ENCODE results near the gene BHMT. TPM values are rescaled to one million over a fixed set of nuclear protein-coding genes. Genes with fewer than 3 reads are reported as not detected.

The BHMT gene
- total and polyA plus RNA-seq, 5 donors, result 0.07 to 0.44 (median 0.21) TPM; not detected in 1

DNA sequence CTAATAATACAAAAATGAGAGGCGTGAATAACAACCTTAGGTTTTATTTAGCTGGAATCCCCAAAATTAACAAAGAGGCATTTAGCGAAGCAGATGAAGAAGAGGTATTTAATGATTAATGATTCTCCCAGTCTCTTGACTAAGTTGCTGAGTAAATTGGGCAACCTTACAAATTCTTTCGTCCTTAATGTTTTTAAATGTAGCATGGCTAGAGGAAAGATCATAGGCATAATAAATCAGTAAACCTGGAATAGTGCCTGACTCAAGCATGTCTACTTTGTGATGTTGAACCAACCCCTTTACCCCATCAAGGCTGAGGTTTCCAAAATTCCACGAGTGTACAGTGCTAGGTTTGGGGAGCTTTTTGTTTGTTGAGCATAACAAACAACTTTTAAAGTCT lies 7.9 kb downstream of the BHMT start:
- WGBS, result 90% methylated on average over 4 of the region's 4 CpGs
- no peak overlapping the region for H3K27ac ChIP-seq (ENCODE audit: low read length)
- H3K4me1 ChIP-seq (ENCODE audit: control insufficient read depth, insufficient read depth, low read length), result no peaks in the 10 kb centered on the region
- no peaks in the 10 kb centered on the region for H3K27me3 ChIP-seq (ENCODE audit: control insufficient read depth, insufficient read depth)
- intact Hi-C loops (cut with DNase I), result no loop called here
- no peak overlapping the region for H3K4me3 ChIP-seq (ENCODE audit: low read length)
- ATAC-seq (no peak), DNase-seq (no peak)
- H3K9me3 ChIP-seq (ENCODE audit: control insufficient read depth, low read length), result no peaks in the 10 kb centered on the region

DNA sequence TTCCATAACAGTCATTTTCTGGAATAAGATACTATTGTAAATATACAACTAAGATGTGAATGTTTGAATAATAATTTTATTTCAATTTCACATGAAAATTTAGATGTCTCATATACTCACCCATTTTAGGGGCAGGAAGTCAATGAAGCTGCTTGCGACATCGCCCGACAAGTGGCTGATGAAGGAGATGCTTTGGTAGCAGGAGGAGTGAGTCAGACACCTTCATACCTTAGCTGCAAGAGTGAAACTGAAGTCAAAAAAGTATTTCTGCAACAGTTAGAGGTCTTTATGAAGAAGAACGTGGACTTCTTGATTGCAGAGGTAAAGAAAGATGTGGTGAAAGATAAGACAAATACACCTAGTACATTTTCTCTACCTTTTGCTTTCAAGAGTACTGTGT lies 8.6 kb downstream of the BHMT start:
- ATAC-seq (no peak), DNase-seq (no peak)
- WGBS, result 92% methylated on average over 4 of the region's 4 CpGs
- no peaks in the 10 kb centered on the region for H3K27me3 ChIP-seq (ENCODE audit: control insufficient read depth, insufficient read depth)
- no peaks in the 10 kb centered on the region for H3K9me3 ChIP-seq (ENCODE audit: control insufficient read depth, low read length)
- H3K4me1 ChIP-seq (ENCODE audit: control insufficient read depth, insufficient read depth, low read length), result no peaks in the 10 kb centered on the region
- H3K4me3 ChIP-seq (ENCODE audit: low read length), result no peak overlapping the region
- H3K27ac ChIP-seq (ENCODE audit: low read length), result no peak overlapping the region
- intact Hi-C loops (cut with DNase I), result no loop called here

DNA sequence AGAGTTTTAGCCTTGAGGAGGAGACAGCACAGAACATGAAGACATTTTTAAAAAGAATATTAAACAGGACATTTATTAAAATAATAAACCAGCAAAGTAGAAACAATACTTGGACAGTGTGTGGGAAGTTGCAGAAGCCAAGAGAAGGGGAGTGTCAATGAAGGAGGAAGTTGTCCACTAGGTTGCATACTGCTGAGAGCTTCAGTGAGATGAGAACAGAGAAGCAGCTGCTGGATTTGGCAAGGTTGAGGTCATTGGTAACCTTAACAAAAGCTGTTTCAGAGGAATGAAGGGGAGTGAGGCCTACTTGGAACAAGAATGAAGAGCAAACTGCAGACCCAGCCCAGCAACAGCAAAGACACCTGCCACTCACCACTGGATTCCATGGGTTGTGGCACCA lies 11.4 kb downstream of the BHMT start:
- Histone ChIP-seq H3K27me3 (ENCODE audit: control insufficient read depth, insufficient read depth) (no peaks in the 10 kb centered on the region), H3K4me1 (ENCODE audit: control insufficient read depth, insufficient read depth, low read length) (no peaks in the 10 kb centered on the region), H3K27ac (ENCODE audit: low read length) (no peak overlapping the region), H3K4me3 (ENCODE audit: low read length) (no peak overlapping the region), H3K9me3 (ENCODE audit: control insufficient read depth, low read length) (no peaks in the 10 kb centered on the region)
- no peak for ATAC-seq
- no peak for DNase-seq
- intact Hi-C loops (cut with DNase I), result no loop called here

DNA sequence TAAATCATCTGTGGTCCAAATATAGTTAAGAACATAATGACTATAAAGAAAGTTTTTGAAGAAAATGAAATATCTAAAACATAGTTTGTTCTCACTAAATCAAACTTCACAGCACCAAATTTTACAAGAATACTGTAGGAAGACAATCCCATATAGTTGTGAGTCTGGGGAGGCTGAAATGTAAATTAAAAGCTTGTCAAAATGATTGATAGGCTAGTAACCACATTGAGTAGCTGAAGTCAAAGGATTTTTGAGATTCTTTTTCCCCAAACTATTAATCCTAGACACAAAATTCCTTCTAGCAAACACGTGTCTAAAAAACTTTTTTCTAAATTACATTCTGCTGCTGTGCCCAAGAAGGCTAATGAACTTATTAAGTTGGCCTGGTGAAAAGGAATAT lies 13.0 kb downstream of the BHMT start:
- 89% methylated on average over 1 of the region's 1 CpG for WGBS
- DNase-seq (no peak), ATAC-seq (no peak)
- no peak overlapping the region for H3K27ac ChIP-seq (ENCODE audit: low read length)
- no peaks in the 10 kb centered on the region for H3K4me1 ChIP-seq (ENCODE audit: control insufficient read depth, insufficient read depth, low read length)
- intact Hi-C loops (cut with DNase I), result no loop called here
- no peak overlapping the region for H3K4me3 ChIP-seq (ENCODE audit: low read length)
- H3K9me3 ChIP-seq (ENCODE audit: control insufficient read depth, low read length), result no peaks in the 10 kb centered on the region
- no peaks in the 10 kb centered on the region for H3K27me3 ChIP-seq (ENCODE audit: control insufficient read depth, insufficient read depth)

DNA sequence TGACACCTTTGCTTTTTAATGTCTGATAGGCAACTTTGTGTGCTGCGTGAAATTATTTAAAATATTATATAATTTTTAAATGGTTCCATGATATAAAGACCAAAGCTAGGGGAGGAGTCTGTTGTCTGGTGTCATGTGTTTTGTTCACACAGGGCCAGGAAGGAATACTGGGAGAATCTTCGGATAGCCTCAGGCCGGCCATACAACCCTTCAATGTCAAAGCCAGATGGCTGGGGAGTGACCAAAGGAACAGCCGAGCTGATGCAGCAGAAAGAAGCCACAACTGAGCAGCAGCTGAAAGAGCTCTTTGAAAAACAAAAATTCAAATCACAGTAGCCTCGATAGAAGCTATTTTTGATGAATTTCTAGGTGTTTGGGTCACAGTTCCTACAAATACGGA lies 19.2 kb downstream of the BHMT start:
- no peaks in the 10 kb centered on the region for H3K4me1 ChIP-seq (ENCODE audit: control insufficient read depth, insufficient read depth, low read length)
- DNase-seq (no peak), ATAC-seq (no peak)
- H3K27ac ChIP-seq (ENCODE audit: low read length), result no peak overlapping the region
- H3K9me3 ChIP-seq (ENCODE audit: control insufficient read depth, low read length), result no peaks in the 10 kb centered on the region
- H3K27me3 ChIP-seq (ENCODE audit: control insufficient read depth, insufficient read depth), result no peaks in the 10 kb centered on the region
- no peak overlapping the region for H3K4me3 ChIP-seq (ENCODE audit: low read length)
- intact Hi-C loops (cut with DNase I), result loop anchor here in 3 of 4 donors (5.0 to 10.0 kb wide), 3 partner anchors 108 to 404 kb away; no protein-coding TSS in a partner anchor
- WGBS, result 74% methylated on average over 6 of the region's 6 CpGs

DNA sequence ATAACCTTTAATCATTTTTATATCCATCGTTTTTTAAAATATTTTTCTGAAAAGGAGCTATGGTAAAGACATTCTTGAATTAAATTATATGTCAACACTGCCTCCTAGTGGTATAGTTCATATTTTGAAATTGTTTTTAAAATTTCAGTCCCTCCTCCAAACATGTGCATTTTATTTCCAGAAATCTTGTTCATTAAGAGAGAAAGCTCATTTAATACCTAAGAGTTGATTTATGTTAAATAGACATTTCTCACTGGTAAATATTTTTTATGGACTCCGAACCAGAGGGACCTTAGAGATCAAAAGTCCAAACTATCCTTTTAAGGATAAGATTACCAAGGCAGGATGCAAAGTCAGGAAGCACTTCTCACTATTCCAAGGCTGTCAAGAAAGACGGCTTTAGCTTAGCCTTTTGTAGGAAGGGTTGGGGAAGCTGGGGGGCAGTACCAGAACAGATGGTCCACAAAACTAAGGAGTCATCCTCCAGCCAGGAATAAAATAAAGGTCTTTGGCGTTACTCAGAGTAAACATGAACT lies 21.6 kb downstream of the BHMT start:
- intact Hi-C loops (cut with DNase I), result loop anchor here (2.0 to 10.0 kb wide), 4 partner anchors 108 to 402 kb away; no protein-coding TSS in a partner anchor
- H3K4me1 ChIP-seq (ENCODE audit: control insufficient read depth, insufficient read depth, low read length), result no peaks in the 10 kb centered on the region
- H3K27ac ChIP-seq (ENCODE audit: low read length), result peak overlapping the region; percentile 62
- no peaks in the 10 kb centered on the region for H3K27me3 ChIP-seq (ENCODE audit: control insufficient read depth, insufficient read depth)
- H3K9me3 ChIP-seq (ENCODE audit: control insufficient read depth, low read length), result no peaks in the 10 kb centered on the region
- WGBS, result 6% methylated on average over 4 of the region's 4 CpGs
- H3K4me3 ChIP-seq (ENCODE audit: low read length), result peak overlapping the region; percentile 51
- ATAC-seq (peak; percentile 29 to 71), DNase-seq (no peak)

DNA sequence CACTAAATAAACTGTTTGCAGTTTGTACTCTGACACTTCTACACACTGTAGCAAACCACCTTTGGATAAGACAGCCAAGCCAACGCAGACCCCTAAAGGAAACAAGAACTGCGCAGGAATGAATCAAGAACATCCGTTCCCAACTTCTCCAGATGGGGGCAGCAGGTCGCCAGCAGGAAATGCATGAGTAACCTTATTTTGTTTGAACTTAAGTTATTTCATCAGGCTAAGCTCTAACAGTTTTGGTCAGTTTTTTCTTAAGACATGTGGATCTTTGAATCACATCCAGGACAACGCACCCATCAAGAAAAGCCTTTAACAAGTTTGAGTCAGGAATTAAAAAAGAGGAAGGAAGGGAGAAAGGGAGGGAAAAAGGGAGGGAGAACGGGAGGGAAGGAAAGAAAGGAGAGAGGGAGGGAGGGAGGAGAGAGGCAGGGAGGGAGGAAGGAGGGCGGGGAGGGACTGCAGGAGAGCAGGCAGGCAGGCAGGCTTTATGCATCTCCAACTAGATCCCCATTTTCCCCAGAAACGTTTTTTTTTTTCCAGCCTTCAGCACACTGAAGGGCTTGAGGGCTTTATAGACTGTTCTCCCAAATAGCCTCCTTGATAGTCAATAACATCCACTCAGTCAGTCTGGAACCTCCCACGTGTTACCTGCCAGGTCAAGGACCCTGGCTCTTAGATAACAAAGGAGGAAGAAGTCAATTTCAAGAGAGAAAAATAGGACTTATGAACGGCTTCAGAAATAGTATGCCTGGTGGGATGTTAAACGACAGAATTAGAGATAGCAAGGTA lies 22.2 kb downstream of the BHMT start:
- Histone ChIP-seq H3K9me3 (ENCODE audit: control insufficient read depth, low read length) (no peaks in the 10 kb centered on the region), H3K27ac (ENCODE audit: low read length) (no peak overlapping the region), H3K4me1 (ENCODE audit: control insufficient read depth, insufficient read depth, low read length) (no peaks in the 10 kb centered on the region), H3K27me3 (ENCODE audit: control insufficient read depth, insufficient read depth) (no peaks in the 10 kb centered on the region), H3K4me3 (ENCODE audit: low read length) (peak overlapping the region; percentile 51)
- 4% methylated on average over 11 of the region's 11 CpGs for WGBS
- ATAC-seq, result peak; percentile 72 to 84
- DNase-seq, result peak; percentile 58 to 85 (median 68)
- intact Hi-C loops (cut with DNase I), result loop anchor here (2.0 to 10.0 kb wide), 4 partner anchors 109 to 401 kb away; no protein-coding TSS in a partner anchor

DNA sequence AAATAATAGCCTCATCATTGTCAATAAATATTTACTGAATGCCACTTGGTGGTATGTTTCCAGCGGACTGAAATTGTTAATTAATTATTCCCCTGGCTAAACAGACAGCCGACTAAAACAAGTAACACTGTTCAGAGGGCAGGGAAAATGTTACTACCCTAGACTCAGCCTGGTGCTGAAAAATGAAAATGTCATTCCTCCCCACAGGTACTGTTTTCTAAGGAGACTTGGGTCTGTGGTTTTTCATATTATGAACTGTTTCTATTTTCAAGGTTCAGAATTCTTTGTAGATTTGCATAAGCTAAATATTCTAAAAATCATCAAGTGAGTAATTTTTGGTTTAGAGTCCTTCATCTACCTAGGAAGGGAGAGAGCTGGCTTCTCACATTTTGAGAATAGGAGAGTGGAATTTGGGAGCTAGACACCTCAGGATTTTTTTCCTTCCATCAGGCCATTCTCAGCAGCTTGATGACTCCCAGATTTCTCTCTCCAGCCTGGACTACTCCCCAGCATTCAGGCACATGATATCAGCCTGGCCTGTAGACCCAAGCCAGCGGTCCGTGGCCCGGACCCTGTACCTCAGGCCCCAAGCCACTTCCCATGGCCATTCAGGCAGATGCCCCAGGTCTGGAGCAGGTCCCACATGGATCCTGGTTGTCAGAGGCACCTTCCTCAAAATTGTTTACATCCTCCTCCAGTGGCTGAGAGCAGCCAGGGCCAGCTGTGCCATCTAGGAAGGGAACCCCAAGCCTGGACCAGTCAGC lies 24.4 kb downstream of the BHMT start:
- Histone ChIP-seq H3K4me3 (ENCODE audit: low read length) (no peak overlapping the region), H3K27ac (ENCODE audit: low read length) (no peak overlapping the region), H3K27me3 (ENCODE audit: control insufficient read depth, insufficient read depth) (no peaks in the 10 kb centered on the region), H3K4me1 (ENCODE audit: control insufficient read depth, insufficient read depth, low read length) (no peaks in the 10 kb centered on the region), H3K9me3 (ENCODE audit: control insufficient read depth, low read length) (no peaks in the 10 kb centered on the region)
- no peak for DNase-seq
- 92% methylated on average over 5 of the region's 5 CpGs for WGBS
- ATAC-seq, result no peak
- intact Hi-C loops (cut with DNase I), result loop anchor here in 1 of 4 donors (10.0 kb wide), 2 partner anchors 329 to 399 kb away; no protein-coding TSS in a partner anchor

DNA sequence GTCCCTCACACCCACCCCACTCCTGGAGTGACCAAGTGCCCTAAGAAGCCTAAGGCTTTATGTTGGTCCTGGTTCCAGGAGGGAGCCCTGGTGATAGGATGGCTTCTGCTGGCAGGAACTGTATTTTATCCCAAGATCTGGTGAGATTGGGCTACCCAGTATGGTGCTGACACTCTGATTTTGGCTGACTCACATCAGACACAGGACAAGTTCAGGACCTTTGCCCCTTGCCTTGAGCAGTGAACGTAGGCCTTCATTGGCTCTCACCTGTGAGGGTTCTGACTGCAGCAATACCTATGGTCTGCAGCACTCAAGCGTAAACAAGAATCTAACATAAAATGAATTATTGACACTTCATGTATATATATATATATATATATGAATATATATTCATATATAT lies 25.0 kb downstream of the BHMT start:
- H3K4me3 ChIP-seq (ENCODE audit: low read length), result no peak overlapping the region
- H3K4me1 ChIP-seq (ENCODE audit: control insufficient read depth, insufficient read depth, low read length), result no peaks in the 10 kb centered on the region
- H3K27ac ChIP-seq (ENCODE audit: low read length), result no peak overlapping the region
- no peak for ATAC-seq
- no peaks in the 10 kb centered on the region for H3K27me3 ChIP-seq (ENCODE audit: control insufficient read depth, insufficient read depth)
- DNase-seq, result no peak
- H3K9me3 ChIP-seq (ENCODE audit: control insufficient read depth, low read length), result no peaks in the 10 kb centered on the region
- WGBS, result 91% methylated on average over 2 of the region's 2 CpGs
- intact Hi-C loops (cut with DNase I), result loop anchor here in 1 of 4 donors (10.0 kb wide), 2 partner anchors 328 to 398 kb away; no protein-coding TSS in a partner anchor

DNA sequence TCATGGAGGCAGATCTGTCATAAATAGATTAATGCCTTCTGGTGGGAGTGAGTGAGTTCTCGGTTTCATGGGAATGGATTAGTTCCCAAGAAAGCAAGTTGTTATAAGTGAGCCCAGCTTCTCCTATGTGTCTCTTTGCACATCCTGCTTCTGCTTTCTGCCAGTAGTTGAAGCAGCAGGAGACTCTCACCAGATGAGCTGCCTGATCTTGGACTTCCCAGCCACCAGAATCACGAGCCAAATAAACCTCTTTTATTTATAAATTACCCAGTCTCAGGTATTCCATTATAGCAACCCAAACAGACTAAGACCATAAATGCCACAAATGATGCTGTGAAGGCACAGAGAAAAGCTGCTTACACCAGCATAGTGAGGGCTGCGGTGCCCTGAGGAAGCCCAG lies 28.9 kb downstream of the BHMT start:
- intact Hi-C loops (cut with DNase I), result no loop called here
- H3K27me3 ChIP-seq (ENCODE audit: control insufficient read depth, insufficient read depth), result no peaks in the 10 kb centered on the region
- 92% methylated on average over 3 of the region's 3 CpGs for WGBS
- no peak overlapping the region for H3K4me3 ChIP-seq (ENCODE audit: low read length)
- H3K9me3 ChIP-seq (ENCODE audit: control insufficient read depth, low read length), result no peaks in the 10 kb centered on the region
- no peak for ATAC-seq
- H3K27ac ChIP-seq (ENCODE audit: low read length), result no peak overlapping the region
- no peaks in the 10 kb centered on the region for H3K4me1 ChIP-seq (ENCODE audit: control insufficient read depth, insufficient read depth, low read length)
- no peak for DNase-seq
